ENCODE results near the gene FHIT. TPM values are rescaled to one million over a fixed set of nuclear protein-coding genes. Genes with fewer than 3 reads are reported as not detected.

The FHIT gene
- total RNA-seq, 1 donor from 2014 or later = 0.53 TPM

DNA sequence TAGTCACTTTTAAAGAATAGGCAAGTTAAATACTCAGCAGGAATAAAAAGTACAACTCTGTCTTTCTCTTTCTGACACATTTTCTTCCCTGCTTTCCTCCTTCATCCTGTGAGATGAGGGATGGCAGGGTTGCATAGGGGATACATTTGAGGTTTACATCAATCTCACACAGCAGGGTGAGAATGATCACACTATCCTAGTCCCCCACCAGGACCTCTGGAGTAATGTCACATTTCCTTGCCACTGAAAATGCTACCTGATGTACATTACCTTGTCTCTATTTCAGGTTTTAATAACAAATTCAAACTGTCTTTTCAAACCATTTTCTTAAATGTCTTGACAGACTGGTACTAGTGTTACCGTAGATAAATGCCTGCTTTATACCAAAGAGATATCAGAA is 816.9 kb downstream of the FHIT start:
- no peak for DNase-seq (ENCODE audit: low read depth)

DNA sequence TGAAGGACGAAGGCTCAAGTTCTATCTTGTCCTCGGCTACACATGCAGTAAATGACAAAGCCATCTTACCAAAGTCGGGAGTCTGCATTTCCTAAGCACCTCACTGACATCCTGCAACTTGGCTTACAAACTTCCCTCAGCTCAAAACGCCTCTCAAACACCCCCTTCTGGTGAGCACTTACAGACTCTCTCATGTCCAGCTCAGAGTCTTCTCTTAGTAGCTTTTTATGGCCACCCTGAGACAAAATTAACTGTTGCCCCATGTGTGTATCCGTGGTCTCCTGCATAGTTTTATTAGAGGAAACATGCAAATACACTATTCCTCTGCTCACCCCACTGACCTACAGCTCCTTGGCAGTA is 819.7 kb downstream of the FHIT start:
- DNase-seq (ENCODE audit: low read depth) = no peak

DNA sequence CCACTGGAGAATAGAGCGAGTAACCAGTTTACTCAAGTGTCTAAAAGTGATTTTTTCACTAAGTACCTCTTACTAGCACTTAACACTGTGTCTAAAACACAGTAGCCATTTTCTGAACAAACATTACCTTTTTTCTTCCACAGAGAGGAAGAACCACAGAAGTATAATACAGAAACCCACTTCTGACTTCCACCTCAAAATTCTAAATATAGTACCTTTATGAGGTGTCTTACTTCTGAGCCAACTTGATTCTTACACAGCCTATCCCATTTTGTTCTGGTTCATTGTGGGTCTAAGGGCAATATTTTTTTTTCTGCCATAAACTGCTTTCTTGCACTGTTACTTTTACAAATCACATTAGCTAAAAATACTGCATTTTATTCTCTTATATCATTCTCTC is 821.0 kb downstream of the FHIT start:
- no peak for DNase-seq (ENCODE audit: low read depth)

DNA sequence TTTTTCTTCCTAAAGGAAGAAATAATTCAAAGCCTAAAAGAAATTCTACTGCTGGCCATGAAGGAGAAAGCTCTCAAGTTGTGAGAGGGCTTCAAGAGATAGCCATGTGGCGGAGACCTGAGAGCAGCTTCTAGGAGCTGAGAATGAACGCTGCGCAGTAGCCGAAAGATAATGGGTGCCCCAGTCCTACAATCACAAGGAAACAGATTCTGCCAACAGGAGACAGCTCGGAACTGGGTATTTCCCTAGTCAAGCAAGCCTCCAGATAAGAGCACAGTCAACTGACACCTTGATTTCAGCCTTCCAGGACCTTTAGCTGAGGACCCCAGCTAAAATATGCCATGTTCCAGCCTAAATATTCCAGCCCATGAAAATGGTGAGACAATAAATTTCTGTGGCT is 824.1 kb downstream of the FHIT start:
- no peak for DNase-seq (ENCODE audit: low read depth)

DNA sequence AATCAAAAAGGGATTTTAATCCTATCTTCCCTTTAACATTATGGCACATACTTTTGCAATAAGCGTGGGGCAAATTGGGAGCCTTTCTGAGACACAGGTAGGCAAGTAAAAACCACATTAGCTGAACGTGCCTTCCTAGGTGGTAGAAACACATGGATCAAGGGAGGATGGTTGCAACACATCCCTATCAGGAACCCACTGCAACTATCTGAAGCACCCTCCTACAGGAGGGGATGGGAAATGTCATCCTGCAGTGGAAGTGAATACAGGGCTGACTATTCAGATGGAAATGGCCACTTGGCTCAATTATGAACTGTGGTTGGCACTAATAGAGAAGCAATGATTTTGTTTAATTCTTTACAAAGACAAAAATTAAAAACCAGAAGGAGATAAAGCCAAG is 826.3 kb downstream of the FHIT start:
- DNase-seq (ENCODE audit: low read depth) = no peak

DNA sequence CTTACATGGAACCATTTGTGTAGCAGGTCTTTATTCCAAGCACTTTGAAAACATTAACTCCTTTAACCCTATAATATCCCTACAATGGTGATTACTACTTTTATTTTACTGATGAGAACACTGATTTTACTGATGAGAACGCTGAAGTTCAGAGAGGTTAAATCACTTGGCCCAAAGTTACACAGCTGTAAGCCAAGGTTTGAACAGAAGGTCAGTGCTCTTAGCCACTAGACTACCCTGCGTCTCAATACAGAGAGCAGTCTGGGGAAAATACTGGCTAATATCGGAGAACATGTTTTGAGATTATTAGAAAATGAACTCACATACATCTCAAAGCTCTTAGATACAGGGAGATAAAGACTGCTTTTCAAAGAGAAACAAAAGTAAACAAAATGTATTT is 827.2 kb downstream of the FHIT start:
- DNase-seq (ENCODE audit: low read depth) = no peak

DNA sequence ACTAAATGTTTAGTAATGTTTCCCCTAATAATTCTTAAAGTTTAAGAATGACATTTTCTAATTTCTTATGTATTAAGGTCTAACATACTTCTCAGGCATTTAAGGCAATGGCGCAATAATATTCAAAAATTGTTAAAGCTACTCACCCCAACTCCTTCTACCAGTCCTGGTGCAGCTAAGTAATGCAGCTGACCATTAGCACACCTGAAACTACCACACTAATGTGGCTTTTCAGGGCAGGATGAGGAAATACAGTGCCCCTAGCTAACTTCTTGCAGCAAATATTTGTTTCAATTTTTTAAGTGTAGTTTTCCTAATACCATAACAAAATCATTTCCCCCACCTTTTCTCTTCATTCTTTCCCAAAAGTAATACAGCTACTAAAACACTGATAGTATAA is 827.7 kb downstream of the FHIT start:
- no peak for DNase-seq (ENCODE audit: low read depth)

DNA sequence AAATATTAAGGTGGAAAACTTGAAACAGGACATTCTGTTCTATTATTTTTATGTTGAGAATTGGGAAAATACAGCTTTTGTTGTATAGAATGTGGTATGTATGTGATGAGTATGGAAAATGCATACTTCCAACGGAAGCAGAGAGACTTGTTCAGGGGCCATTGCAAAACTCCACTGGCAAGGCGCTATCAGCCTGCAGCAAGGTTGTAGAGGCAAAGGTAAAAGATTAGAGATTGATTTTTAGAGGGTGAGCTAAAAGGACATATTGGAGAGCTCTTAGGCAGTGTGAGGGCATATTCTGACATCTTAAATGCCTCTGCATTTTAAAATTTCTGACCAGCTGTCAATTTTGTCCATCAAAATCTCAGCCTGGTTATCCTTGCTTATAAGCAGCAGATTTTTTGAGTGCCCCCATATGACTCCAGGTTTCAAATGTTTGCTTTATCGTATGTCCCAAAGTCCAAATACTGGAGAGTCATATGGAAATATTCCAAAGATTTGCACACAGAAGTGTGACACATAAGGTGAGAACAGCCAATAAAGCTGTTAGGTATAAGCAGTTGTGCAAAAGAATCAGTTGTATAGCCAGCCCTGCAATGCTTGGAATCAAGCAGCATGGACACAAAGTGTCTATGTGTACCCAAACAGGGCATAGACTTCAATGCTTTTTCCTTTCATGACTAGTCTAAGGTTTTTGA is 829.4 kb downstream of the FHIT start:
- no peak for DNase-seq (ENCODE audit: low read depth)

DNA sequence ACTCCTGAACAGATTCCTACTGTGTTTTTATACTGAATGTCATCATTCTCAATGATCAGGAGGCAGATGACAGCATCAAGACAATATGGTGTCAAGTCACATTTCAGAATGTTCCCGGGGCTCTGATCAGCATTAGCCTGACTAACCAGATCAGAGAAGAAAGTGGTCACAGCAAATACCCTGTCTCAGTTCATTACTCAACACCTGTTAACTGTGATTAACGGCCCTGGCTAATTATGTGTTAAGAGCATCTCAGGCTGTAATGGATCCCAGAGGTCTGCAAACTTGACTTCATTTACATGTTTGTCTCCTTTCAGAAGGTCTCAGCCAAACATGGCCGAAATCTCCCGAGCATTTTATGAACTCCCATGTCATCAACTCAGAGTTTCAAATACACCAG is 833.7 kb downstream of the FHIT start:
- no peak for DNase-seq (ENCODE audit: low read depth)

DNA sequence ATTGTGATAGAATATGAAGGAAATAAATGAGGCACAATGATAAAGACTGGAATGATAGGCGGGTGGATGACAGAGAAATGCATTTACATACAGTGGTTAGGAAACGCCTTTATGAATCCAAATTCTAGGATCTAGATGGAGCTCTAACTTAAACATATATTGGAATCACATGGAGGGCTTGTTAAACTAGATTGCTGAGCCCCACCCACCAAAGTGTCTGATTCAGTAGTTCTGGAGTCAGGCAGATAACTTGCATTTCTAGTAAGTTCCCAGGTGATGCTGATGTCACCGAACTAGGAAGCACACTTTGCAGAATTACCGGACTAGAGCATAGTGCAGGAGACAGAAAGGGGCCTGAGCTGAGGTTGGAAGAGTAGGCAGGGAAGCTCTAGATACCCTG is 837.2 kb downstream of the FHIT start:
- no peak for DNase-seq (ENCODE audit: low read depth)

DNA sequence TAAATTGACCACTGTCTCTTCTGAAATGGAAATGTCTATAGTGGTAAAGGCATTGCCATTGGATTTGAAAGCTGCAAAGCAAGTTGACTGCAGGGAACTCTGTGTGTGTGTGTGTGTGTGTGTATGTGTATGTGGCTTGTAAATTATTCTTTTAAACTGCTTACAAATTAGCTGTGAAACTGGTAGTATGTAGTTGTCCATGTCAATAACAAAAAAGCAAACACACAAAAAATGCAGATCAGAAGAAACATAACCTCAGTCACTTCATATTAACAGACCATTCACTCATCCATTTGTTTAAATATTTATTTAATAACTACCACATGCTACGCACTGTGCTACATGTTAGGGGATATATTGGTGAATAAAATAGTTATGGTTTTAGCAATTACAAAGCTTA is 837.7 kb downstream of the FHIT start:
- no peak for DNase-seq (ENCODE audit: low read depth)

DNA sequence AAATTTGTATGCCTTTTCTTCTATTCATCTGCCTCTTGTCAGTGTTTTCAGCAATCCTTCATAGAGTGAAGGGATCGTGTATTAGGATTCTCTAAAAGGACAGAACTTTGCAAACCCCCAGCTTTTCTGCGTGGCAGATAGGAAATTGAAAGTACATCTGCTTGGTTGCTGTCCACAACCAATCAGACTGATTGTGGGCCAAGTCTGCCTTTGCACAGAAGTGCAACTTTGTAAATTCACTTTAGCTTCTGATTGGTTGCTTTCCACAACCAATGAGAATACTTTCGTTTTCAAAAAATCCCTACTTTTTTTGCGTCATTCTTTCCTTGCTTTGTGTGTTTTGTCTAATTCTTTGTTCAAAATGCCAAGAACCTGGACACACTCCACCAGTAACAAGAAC is 847.4 kb downstream of the FHIT start:
- no peak for DNase-seq (ENCODE audit: low read depth)

DNA sequence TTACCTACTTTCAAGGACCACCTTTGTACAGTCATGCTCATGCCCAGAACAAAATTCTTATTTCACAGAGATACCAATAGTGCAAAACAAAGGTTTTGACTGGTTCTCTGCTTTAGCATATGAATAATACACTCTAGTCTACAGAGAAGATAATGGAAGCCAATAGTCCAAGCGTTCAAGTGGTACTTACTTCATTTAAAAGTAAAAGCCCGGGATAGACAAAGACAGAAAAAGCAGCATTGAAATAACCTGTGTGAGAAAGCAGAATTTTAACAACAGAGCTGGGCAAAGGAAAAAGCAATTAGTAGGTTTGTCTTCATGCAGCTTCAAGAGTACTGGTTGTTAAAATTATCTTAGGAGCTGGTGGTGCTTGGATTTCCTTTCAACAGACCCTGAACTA is 848.3 kb downstream of the FHIT start:
- no peak for DNase-seq (ENCODE audit: low read depth)

DNA sequence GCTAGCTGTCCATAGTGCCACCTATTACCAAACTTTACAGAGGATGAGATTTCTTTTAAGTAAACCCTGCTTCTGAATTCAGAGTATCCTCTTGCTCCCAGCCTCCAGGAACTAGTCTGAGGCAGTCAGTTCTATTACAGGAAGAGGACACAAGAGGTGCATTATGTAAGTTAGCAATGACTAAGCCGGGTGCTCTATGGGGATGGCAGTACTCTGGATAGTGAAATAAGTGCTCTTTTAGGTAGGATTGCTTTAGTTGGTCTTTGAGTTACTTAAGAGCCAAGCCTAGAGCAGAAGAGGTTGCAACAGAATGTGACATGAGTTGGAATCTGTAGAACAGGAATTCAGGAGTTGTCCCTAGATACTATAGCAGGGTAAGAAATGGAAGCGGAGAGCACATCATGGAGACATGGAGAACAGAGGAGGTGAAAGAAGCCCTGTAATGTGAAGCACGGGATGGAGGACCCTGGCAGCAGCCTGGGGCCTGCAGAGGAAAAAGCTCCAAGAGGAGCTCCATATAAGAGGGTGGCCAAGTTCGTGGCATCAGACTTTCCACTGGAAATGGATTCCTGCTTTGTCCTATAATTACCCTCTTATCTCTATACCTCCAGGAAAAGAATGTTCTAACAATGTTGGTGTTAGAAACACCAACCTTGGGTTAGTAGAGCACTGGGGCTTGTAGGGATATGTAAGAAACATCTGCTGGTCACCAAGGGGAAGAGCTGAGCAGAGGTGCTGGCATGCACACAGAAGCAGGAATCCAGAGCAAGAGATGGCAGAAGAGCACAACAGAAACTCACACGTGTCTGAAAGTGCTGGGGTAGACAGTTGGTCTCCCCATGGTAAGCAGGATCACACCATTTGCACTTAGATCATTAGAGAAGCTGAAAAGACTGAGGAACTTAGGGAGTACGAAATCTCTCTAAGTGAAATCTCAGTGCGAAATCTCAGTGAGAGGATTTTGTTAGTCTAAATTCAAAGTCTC is 851.1 kb downstream of the FHIT start:
- no peak for DNase-seq (ENCODE audit: low read depth)

DNA sequence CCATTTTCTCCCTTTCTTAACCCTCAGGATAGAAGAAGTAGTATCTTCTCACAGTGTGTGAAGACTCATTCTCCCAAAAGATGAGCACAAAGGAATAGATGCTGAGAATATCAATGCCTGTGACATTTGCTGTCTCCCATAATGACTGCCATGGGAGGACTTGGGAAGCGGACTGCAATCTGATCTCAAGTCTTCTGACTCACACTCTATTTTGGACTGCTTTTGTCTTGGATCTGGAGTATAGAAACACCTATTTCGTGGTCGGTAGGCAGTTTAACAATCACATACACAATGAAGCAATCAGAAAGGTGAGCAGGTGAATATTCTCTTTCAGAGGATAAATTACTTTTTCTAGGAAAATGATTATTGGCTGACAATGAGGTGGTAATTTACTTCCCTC is 852.0 kb downstream of the FHIT start:
- DNase-seq (ENCODE audit: low read depth) = peak; percentile 0

DNA sequence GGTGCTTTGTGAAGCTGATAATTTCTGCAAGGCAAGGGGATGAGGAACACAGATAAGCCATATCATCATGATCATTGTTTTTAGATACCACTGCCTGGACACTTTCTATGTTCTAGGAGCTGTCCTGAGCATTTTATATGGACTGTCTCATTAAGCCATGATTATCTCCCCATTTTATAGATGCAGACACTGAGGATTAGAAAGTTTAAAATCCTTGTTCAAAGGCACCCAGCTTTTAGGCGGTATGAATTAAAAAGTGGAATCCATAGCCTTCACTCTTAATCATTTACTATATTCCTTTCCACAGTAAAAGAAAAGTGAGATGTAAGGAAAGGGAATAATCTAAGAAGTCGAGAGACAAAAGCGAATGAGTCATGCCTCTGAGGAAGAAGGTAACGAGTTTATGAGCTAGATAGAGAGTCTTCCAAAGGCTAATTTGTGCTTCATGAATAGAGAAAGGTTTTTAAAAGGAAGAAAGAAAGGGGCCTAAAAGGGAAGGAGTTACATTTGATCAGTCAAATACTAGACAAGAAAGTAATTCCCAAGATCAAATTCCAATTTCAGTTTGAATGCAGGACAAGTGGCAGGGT is 856.0 kb downstream of the FHIT start:
- DNase-seq (ENCODE audit: low read depth) = no peak

DNA sequence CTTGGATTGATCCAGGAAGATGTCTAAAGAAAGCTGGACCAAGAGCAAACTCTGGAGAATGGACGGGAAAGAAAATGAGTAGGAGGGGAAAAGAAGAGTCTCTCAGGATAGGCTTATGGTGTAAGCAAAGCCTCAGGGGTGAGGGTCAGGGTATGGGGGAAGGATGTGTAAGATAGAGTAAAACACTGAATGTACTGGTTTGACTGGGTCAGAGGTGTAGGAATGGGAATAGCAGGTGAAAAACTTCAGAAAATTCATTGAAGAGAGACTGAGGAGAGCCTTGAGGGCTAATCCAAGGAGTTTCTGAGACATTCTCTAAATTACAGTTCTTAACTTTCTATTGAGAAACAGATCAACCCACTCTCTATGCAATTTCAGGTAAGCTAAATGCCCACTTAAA is 857.3 kb downstream of the FHIT start:
- DNase-seq (ENCODE audit: low read depth) = no peak

DNA sequence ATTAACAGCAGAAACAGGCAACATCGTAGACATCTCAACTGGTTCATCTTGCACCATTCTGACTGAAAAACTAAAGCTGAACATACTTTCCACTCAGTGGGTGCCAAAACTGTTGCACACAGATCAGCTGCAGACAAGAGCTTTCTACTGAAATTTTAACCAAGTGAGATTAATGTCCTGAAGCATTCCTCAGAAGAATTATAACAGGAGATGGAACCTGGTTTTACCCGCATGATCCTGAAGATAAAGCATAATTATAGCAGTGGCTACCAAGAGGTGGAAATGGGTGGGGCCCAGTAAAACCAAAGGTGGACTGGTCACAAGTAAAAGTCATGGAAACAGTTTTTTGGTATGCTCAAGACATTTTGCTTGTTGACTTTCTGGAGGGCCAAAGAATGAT is 858.8 kb downstream of the FHIT start:
- no peak for DNase-seq (ENCODE audit: low read depth)

DNA sequence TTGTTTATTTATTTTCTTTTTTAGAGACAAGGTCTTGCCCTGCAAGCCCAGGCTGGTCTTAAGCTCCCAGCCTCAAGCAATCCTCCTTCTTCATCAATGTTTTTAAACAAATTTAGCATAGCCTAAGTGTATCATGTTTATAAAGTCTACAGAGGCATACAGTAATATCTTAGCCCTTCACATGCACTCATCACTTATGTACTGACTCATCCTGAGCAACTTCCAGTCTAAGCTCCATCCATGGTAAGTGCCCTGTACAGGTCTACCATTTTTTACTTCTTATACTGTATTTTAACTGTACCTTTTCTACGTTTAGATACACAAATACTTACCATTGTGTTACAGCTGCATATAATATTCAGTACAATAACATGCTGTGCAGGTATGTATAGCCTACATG is 860.0 kb downstream of the FHIT start:
- no peak for DNase-seq (ENCODE audit: low read depth)

DNA sequence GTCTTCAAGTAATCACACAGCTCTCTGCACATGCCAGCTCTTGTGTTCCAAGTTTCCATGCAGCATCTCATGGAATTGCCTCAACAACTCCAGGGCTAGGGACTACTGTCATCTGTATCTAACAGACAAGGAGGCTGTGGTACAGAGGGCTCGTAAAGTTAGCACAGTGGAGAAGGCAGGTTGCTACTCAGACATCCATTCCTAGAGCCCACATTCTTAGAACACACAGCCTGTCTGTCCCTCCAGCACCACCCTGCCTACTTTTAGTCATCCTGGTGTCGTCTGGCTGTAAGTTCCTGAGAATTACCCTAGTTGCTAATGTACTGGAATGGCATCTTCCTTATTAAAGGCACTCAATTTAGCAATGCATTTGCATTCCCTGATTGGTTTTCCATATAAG is 862.5 kb downstream of the FHIT start:
- DNase-seq (ENCODE audit: low read depth) = no peak

DNA sequence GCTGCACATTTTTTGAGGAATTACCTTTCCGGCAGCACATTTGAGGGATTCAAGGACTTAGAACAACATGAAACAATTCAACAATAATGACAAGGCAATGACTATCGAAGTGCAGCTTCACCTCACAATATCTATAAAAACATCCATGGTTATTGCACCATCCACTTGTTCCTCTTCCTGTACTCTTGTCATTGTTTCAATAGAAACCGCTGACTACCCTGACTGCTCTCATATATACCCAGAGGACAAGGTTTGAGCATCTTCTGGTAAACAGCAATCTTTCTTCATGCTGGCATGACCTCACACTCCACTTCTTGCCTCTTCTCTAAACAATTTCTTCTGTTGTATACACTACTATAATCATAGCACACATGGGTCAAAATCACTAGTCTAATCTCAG is 864.9 kb downstream of the FHIT start:
- no peak for DNase-seq (ENCODE audit: low read depth)

DNA sequence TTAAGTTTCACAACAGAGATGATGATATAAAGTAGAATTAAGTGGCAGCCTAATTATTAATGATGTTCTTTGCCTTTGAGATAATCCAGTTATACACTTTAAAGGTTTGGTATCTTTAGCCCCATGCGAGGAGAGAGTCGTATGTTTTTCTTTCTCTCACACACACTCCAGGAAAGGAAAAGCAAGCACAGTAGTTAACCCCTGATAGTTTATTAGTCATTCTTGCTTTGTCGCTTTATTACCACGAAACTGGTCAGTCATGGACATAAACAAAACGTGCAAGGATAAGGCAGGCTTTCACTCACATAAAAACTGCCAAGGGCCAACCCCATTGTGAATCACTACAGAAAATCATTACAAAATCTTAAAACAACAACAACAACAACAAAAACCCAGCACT is 866.9 kb downstream of the FHIT start:
- DNase-seq (ENCODE audit: low read depth) = no peak

All from myocyte (in vitro differentiated cells).